ENCODE measurements around the gene POLR3E.
"Not testable (repeated sequence)": the region's sequence is repeated elsewhere in the genome, so short reads cannot be mapped to it uniquely, and the experiment has no call there.

POLR3E gene

GRCh38 chr16:22292320-22292719 lies 4.9 kb upstream of the POLR3E start:
- DNase-seq (ENCODE audit: low read depth) = no peak

GRCh38 chr16:22293137-22294106 lies 3.8 kb upstream of the POLR3E start:
- DNase-seq (ENCODE audit: low read depth) = no peak

- DNase-seq (ENCODE audit: low read depth) = no peak
Observed at GRCh38 chr16:22296225-22297113, 740 bp upstream of the POLR3E start.

GRCh38 chr16:22297871-22298733 lies 893 bp downstream of the POLR3E start:
- DNase-seq (ENCODE audit: low read depth) = peak; percentile 40

GRCh38 chr16:22299036-22299435 lies 1.8 kb downstream of the POLR3E start:
- DNase-seq (ENCODE audit: low read depth) = no peak

- no peak for DNase-seq (ENCODE audit: low read depth)
Observed at GRCh38 chr16:22300427-22301071, 3.3 kb downstream of the POLR3E start.

- not testable (repeated sequence) for DNase-seq (ENCODE audit: low read depth)
Observed at GRCh38 chr16:22301423-22301822, 4.2 kb downstream of the POLR3E start.

GRCh38 chr16:22302776-22303363 lies 5.7 kb downstream of the POLR3E start:
- no peak for DNase-seq (ENCODE audit: low read depth)

- DNase-seq (ENCODE audit: low read depth) = no peak
Observed at GRCh38 chr16:22304411-22304810, 7.2 kb downstream of the POLR3E start.

- DNase-seq (ENCODE audit: low read depth) = no peak
Observed at GRCh38 chr16:22306788-22307187, 9.6 kb downstream of the POLR3E start.

- no peak for DNase-seq (ENCODE audit: low read depth)
Observed at GRCh38 chr16:22307838-22308237, 10.6 kb downstream of the POLR3E start.

- no peak for DNase-seq (ENCODE audit: low read depth)
Observed at GRCh38 chr16:22308824-22309520, 11.8 kb downstream of the POLR3E start.

- no peak for DNase-seq (ENCODE audit: low read depth)
Observed at GRCh38 chr16:22311520-22311919, 14.3 kb downstream of the POLR3E start.

- no peak for DNase-seq (ENCODE audit: low read depth)
Observed at GRCh38 chr16:22312897-22313781, 15.9 kb downstream of the POLR3E start.

- DNase-seq (ENCODE audit: low read depth) = no peak
Observed at GRCh38 chr16:22313876-22314470, 16.8 kb downstream of the POLR3E start.

GRCh38 chr16:22314661-22315626 lies 17.7 kb downstream of the POLR3E start:
- no peak for DNase-seq (ENCODE audit: low read depth)

GRCh38 chr16:22315979-22316378 lies 18.8 kb downstream of the POLR3E start:
- DNase-seq (ENCODE audit: low read depth) = no peak

GRCh38 chr16:22316411-22316811 lies 19.2 kb downstream of the POLR3E start:
- DNase-seq (ENCODE audit: low read depth) = no peak

All from stimulated activated CD8-positive, alpha-beta memory T cell treated with anti-CD3 and anti-CD28 coated beads, Interleukin-7, amount 100 ng/mL, for 24 hours (primary cell).